ENCODE data around the gene SCG3.

The SCG3 gene

GRCh38 chr15:51731549-51732267 lies 50.4 kb downstream of the SCG3 start:
- DNase-seq = peak in 1 of 2 donors; percentile 93

- peak in 1 of 2 donors; percentile 52 for DNase-seq
These were observed 51.3 kb downstream of the SCG3 start for GRCh38 chr15:51732646-51733045.

- DNase-seq = no peak
These were observed 54.1 kb downstream of the SCG3 start for GRCh38 chr15:51735228-51736010.

- DNase-seq = no peak
These were observed 54.8 kb downstream of the SCG3 start for GRCh38 chr15:51736069-51736468.

GRCh38 chr15:51736751-51737521 lies 55.6 kb downstream of the SCG3 start:
- DNase-seq = no peak

- DNase-seq = peak; percentile 38 to 46
These were observed 56.4 kb downstream of the SCG3 start, which contains the start of gene LYSMD2 for GRCh38 chr15:51737522-51738305. Gene LYSMD2 (minus strand): TSS chr15:51737655. CDS start chr15:51737622, 33 bp downstream.

- no peak for DNase-seq
These were observed 57.2 kb downstream of the SCG3 start for GRCh38 chr15:51738553-51738952.

- DNase-seq = no peak
These were observed 57.9 kb downstream of the SCG3 start for GRCh38 chr15:51739061-51739712.

- DNase-seq = no peak
These were observed 68.0 kb downstream of the SCG3 start for GRCh38 chr15:51749307-51749706.

- no peak for DNase-seq
These were observed 68.9 kb downstream of the SCG3 start for GRCh38 chr15:51750186-51750585.

GRCh38 chr15:51750792-51751696 lies 69.7 kb downstream of the SCG3 start, which contains the start of gene TMOD2:
Gene TMOD2 (plus strand): TSS chr15:51751597. CDS start chr15:51766442, 14,845 bp downstream.
- no peak for DNase-seq

- DNase-seq = no peak
These were observed 70.7 kb downstream of the SCG3 start for GRCh38 chr15:51751697-51752683.

- DNase-seq = no peak
These were observed 71.6 kb downstream of the SCG3 start for GRCh38 chr15:51752888-51753287.

GRCh38 chr15:51754267-51754666 lies 73.0 kb downstream of the SCG3 start:
- DNase-seq = no peak

GRCh38 chr15:51755790-51756189 lies 74.5 kb downstream of the SCG3 start:
- no peak for DNase-seq

GRCh38 chr15:51756482-51756881 lies 75.2 kb downstream of the SCG3 start:
- no peak for DNase-seq

- no peak for DNase-seq
These were observed 76.1 kb downstream of the SCG3 start for GRCh38 chr15:51757450-51757849.

GRCh38 chr15:51758645-51759044 lies 77.3 kb downstream of the SCG3 start:
- DNase-seq = no peak

- no peak for DNase-seq
These were observed 78.3 kb downstream of the SCG3 start for GRCh38 chr15:51759557-51760070.
